GM19035 (cell line): ENCODE data around the gene DOK5.
"Not testable (repeated sequence)": the region's sequence is repeated elsewhere in the genome, so short reads cannot be mapped to it uniquely, and the experiment has no call there.

Experiments
- ATAC-seq: cut with Tn5 transposase; IDR thresholded peaks from one replicate; pipeline ENCODE4 v1.9.1; 2021; ENCODE audit not compliant: unreplicated experiment

DOK5 gene

GRCh38 chr20:54475334-54476168 lies at the start of gene DOK5:
Gene DOK5 (plus strand): TSS chr20:54475593. CDS start chr20:54475947, 354 bp downstream.
- no peak for ATAC-seq

DNA sequence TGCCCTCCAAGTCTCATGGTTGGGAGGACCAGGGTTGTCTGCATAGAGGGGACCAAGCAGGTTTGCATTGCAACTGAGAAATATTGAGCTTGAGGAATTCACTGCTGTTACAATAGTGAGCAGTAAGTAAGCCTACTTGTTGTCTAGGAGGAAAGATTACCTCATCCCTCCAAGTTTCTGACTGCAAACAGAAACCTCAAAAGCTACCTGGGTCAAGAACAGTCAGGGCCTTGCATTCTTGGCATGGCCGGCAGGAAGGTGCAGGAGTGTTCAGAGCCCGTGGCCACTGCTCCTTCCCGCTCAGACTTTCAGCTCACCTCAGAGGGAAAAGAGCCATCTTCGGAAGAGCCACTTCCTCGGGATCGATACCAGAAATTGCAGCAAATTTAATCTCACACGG lies 46.0 kb upstream of the DOK5 start:
- no peak for ATAC-seq

DNA sequence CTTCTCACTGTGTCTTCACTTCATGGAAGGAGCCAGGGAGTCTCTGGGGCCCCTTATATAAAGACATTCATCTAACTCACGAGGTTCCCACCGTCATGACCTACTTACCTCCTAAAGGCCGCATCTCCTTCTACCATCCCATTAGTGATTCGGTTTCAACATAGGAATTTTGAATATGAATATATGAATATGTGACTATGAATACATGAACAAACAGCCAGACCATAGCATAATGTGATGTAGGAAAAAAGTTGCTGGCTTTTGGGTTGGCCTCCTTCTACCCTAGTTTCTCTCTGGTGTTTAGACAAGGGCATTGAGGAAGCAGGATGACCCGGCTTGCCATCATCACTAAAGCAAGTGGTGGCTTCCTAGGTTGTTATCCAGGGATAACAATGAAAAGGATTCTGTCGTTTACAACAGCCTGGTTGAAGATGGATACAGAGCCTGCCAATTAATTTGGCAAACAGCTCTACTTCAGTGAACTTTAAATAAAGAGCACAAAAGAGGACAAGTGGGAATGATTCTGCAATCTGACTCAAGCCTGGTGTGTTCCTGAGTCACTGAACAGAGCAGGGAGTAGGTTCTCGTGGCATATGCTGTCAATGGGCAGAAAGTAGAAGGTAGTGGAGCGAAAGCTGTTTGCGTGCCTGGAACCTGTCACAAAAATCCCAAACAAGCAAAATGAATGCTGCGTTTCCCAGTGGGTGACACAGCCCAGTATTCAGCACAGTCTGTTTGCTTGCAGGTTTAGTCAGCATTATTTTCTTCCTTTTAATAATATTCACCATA lies 44.0 kb upstream of the DOK5 start:
- ATAC-seq: no peak

- ATAC-seq: no peak
Observed at GRCh38 chr20:54432966-54433365, 42.4 kb upstream of the DOK5 start.

DNA sequence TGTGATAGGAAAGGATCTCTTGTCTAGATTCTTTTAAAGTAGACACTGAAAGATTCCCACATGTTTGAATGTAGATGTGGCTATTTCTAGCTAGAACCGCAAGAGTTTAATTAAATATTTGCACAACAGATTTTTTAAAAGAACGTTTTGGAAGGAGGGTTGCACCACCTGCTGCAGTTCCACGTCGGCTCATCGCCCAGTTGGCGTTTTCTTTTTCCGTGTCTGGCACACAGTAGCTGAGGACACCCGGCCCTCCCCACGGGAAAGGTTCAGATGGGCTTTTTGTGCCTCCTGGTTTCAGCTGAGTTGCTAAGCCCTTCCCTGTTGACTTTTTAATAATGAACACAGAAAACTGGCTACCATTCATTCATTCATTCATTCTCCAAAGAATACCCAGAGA lies 41.8 kb upstream of the DOK5 start:
- ATAC-seq: no peak

- no peak for ATAC-seq
Observed at GRCh38 chr20:54434196-54434595, 41.2 kb upstream of the DOK5 start.

GRCh38 chr20:54435015-54435414 lies 40.4 kb upstream of the DOK5 start:
- ATAC-seq: no peak

DNA sequence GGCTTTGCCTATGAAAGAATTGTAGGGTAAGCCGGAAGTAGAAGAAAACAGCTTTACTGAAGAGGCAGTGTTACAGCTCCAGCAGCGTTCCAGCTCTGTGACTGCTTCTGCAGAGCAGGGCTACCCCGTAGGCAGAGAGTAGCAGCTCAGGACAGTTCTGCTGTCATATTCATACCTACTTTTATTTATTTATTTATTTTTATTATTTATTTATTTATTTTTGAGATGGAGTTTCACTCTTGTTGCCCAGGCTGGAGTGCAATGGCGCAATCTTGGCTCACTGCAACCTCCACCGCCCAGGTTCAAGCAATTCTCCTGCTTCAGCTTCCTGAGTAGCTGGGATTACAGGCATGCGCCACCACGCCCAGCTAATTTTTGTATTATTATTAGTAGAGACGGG lies 39.0 kb upstream of the DOK5 start:
- ATAC-seq: not testable (repeated sequence)

- no peak for ATAC-seq
Observed at GRCh38 chr20:54438166-54438565, 37.2 kb upstream of the DOK5 start.

GRCh38 chr20:54450207-54450606 lies 25.2 kb upstream of the DOK5 start:
- no peak for ATAC-seq

DNA sequence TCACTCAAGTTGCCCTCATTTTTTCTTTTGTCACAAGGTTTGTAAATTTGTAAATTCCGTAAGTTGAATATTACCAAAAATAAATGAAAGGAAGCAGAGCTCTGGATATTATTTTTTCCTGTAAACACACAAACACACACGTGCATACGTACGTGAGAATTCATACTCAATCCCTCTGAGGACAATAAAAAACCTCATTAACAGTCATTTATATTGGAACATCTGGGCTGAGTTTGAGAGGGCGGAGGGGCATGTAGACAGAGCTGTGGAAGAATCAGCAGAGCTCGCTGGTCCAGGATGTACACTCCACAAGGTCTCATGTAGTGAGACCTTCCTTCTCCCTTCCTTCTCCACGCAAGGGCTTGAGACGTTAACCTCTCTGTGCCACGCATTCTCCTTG lies 24.2 kb upstream of the DOK5 start:
- no peak for ATAC-seq

DNA sequence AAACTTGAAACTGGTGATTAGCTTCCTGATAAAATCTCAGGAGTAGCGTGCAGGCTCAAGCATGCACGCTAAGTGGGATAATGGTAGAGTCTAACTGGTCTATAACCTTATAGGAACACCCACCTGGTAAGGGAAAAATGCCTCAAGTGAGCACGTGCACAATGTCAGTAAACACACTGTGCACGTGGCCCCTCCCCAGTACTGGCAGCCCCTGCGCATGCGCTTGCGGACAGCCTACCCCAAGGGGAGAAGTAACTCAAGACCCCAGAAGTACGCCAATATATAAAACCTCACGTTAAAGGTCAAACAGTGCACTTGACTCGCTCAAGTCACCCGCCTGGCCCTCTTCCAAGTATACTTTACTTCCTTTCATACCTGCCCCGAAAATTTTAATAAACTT lies 23.1 kb upstream of the DOK5 start:
- no peak for ATAC-seq

DNA sequence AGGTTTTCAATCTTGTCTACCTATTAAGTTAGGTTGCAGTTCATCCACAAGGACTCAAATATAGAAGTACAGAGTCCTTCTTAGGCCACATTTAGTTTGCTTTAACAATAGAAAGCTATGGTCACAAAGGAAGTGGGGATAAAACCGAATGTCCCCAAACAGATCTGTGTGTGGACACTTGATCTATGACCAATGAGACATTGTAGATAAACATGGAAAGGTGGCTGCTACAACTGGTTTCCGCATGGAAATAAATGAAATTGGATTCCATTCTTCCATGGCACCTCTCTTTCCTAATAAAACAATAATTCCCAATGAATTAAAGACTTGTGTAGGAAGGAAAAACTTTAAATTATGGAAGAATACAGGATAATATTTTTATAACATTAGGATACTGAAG lies 20.4 kb upstream of the DOK5 start:
- no peak for ATAC-seq

GRCh38 chr20:54456423-54456822 lies 19.0 kb upstream of the DOK5 start:
- ATAC-seq: no peak

DNA sequence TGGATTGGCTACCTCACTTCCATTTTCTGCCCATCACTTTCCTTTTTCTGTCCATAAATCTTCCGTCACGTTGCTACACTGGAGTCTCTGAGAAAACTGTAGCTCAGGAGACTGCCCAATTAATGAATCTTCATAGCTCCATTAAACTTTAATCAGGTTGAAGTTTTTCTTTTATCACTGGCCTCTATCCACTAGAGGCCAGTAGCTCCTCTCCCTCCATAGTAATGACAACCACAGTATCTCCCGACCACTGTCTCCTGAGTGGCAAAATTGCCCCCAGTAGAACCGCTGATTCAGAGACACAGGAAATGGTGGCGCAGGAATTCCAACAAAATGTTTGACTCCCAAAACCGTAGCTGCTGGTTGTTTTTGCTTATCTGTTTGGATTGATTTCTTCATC lies 18.4 kb upstream of the DOK5 start:
- ATAC-seq: no peak

- no peak for ATAC-seq
Observed at GRCh38 chr20:54458219-54458618, 17.2 kb upstream of the DOK5 start.

- no peak for ATAC-seq
Observed at GRCh38 chr20:54459279-54459678, 16.1 kb upstream of the DOK5 start.

- ATAC-seq: no peak
Observed at GRCh38 chr20:54464003-54464402, 11.4 kb upstream of the DOK5 start.

GRCh38 chr20:54466127-54466526 lies 9.3 kb upstream of the DOK5 start:
- ATAC-seq: no peak

DNA sequence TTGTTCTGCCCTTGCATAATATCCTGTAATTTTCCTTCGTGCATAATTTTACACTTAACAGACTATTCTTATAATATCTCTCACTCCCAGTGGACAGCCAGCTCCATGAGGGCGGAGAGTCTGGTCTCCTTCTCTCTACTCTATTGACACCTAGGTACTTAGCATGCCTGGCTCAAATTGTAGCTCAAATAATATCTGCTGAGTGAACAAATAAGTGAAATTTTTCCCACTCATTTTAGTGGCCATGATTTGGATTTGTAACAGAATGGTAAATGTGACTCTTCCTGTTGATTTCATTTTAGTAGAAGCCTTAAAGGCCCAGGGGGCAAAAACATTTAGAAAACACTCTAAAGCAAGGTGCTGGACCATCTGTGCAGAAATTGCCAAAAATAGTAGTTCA lies 7.8 kb upstream of the DOK5 start:
- ATAC-seq: no peak

DNA sequence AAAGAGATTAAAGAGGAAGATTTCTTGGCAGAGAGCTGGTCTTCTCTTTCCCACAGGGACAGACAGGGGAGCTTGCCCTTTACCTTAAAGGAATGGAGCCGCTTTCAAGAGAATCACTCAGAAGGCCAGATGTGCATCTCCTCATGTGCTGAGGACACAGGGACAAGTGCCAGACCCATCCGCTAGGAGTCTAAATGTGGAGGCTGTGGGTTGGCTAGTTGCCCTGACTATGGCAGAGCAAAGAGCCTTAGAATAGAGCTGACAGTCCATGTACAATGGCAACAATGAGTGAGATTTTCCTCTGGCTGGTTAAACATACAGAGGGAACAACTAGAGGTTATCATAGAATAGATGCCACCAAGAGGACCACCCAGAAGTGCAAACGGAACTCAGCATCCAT lies 7.3 kb upstream of the DOK5 start:
- ATAC-seq: no peak

- no peak for ATAC-seq
Observed at GRCh38 chr20:54469293-54469692, 6.1 kb upstream of the DOK5 start.
